LNCaP clone FGC (cell line): ENCODE measurements around the gene PDK4.

Experiments
- DNase-seq: peaks from one replicate; pipeline ENCODE4 v3.0.0-alpha.2; 2011; ENCODE audit warnings: low read depth
- H3K4me3 ChIP-seq: 2 replicates; pipeline ENCODE4 v1.5.1; 2011; ENCODE audit warnings: mild to moderate bottlenecking, low read depth, low read length, control low read depth
- TF ChIP-seq, protein P1 (sequence below): IDR thresholded peaks from 2 replicates; pipeline ENCODE4 v1.5.1; 2012; ENCODE audit warnings: mild to moderate bottlenecking; ENCODE audit not compliant: control insufficient read depth, insufficient read depth; ENCODE audit errors: extremely low read depth

PDK4 gene

DNA sequence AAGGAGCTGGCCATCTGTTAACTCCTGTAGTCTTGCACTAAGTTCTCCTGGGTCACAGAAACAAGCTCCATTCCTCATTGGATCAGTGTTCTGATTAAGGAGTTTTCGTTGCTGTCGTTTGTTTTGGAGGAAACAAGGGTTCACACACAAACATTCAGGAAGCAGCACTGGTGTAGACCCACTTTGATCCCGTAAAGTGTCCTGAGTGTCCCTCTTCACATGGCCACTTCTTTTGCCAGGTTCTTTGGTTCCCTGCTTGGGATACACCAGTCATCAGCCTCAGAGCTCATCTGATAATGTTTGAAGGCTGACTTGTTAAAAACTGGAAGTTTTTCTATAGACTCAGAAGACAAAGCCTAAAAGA is 10.9 kb downstream of the PDK4 start:
- TF ChIP-seq, protein P1, sequence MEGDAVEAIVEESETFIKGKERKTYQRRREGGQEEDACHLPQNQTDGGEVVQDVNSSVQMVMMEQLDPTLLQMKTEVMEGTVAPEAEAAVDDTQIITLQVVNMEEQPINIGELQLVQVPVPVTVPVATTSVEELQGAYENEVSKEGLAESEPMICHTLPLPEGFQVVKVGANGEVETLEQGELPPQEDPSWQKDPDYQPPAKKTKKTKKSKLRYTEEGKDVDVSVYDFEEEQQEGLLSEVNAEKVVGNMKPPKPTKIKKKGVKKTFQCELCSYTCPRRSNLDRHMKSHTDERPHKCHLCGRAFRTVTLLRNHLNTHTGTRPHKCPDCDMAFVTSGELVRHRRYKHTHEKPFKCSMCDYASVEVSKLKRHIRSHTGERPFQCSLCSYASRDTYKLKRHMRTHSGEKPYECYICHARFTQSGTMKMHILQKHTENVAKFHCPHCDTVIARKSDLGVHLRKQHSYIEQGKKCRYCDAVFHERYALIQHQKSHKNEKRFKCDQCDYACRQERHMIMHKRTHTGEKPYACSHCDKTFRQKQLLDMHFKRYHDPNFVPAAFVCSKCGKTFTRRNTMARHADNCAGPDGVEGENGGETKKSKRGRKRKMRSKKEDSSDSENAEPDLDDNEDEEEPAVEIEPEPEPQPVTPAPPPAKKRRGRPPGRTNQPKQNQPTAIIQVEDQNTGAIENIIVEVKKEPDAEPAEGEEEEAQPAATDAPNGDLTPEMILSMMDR: no peak

DNA sequence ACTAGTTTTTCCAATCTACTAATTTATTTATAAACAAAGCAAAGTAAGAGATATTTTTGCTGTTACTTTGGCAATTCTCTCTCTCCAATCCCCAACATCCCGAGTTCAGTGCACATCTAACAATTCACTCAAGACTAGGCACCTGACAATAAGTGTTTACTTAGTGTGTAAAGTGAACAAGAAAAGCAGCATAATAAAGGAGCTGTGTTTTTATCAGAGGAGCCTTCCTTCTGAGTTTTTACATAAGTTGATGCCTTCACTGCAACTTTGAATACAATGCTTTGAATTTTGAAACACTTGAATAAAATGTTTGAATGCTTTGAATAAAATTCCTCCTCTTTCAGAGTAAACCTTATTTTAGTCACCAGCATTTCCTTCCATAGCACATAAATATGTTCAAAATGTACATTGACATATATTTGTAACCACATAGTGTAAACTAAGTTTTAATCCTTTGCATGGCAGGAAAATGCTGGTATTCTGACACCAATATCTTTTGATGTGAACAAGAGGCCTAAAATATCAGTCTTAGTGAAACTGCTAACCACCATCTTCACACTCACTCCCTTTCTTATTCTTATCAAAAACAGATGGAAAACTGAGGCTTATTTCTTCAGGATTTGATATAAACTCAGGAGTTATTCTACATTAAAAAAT is 11.4 kb downstream of the PDK4 start:
- H3K4me3 ChIP-seq: no peak overlapping the region
- TF ChIP-seq, protein P1: no peak
- no peak for DNase-seq

More for the DNA sequence above, 10.9 kb downstream of the PDK4 start:
- no peak overlapping the region for H3K4me3 ChIP-seq
- DNase-seq: no peak

GRCh38 chr7:95583834-95584621 is 12.3 kb downstream of the PDK4 start:
- no peak for DNase-seq
- no peak overlapping the region for H3K4me3 ChIP-seq
- TF ChIP-seq, protein P1: no peak

DNA sequence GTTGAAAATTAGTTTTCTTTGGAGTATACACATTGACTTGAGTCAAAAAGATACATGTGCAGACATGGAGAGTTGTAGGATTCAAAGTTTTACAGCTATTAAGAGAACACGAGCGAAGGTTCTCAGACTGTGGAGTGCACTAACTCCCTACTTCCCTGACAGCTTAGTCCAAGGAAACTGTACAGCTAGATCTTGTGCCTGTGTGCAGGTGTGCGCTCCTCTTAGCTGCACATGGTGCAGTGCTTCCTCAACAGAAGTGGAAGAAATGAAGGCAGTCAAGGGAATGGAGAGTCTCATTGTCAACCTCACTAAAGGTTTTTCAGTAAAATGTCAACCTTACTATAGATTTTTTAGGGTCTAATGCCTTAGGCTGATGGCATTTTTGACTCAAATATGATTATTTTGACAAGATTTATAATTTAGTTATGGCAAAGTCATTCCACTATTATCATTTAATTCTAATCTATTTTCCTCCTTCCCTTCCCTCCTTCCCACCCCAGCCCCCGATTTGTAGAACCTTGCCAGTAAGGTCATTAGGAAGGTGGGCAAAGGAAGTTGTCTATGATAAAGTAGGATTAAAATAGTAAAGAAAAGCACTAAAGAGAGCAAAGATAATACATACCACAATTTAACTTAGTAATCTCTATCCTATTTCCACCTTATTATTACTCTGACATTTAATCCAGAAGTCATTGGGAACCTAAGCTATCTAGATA is 13.6 kb downstream of the PDK4 start:
- DNase-seq: no peak
- TF ChIP-seq, protein P1: no peak
- H3K4me3 ChIP-seq: no peak overlapping the region

- no peak overlapping the region for H3K4me3 ChIP-seq
- no peak for DNase-seq
- TF ChIP-seq, protein P1: no peak
Observed at GRCh38 chr7:95581467-95581866, 14.8 kb downstream of the PDK4 start.

DNA sequence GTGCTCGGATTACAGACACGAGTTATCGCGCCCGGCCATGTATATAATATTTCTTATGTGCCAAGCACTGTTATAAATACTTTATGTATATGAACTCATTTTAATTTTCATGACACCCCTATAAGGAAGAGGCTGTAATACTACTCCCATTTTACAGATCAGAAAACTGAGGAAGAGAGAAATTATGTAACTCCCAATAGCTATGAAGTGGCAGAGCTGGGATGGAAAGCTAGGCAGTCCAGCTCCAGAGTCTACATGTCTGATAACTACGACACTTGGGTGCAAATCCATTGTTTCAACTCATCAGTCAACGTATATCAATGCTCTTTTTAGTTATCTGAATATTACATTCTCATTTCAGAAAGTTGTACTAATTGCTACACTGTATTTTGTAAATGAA is 17.0 kb downstream of the PDK4 start:
- no peak for DNase-seq
- H3K4me3 ChIP-seq: no peak overlapping the region
- TF ChIP-seq, protein P1: no peak
